ENCODE results near the gene SNX14. TPM values are rescaled to one million over a fixed set of nuclear protein-coding genes. Genes with fewer than 3 reads are reported as not detected.

The SNX14 gene
- total RNA-seq, 1 donor: 117 TPM

DNA sequence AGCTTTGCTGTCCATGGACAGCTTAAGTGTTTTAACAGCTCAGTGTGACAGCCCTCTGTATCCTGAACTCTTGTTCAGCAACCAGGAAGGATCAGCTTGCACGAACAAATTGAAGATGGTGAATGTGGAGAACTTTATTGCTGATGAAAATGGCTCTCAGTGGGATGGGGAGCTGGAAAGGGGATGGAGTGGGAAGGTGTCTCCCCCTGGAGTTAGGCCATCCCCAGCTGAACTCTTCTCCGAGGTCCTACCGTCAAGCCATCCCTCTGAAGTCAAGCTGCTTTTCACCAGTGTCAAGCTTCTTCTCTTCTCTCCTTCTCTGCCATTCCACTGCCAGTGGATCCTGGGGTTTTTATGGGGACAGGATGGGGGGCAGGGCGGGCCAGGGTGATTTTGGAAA, 117.1 kb downstream of the SNX14 start:
- H3K9me3 ChIP-seq (ENCODE audit: low read depth, low read length): no peaks in the 10 kb centered on the region
- H2AFZ ChIP-seq (ENCODE audit: low read length): no peak overlapping the region
- no peaks in the 10 kb centered on the region for H4K20me1 ChIP-seq (ENCODE audit: insufficient read depth, low read length)
- H3K36me3 ChIP-seq (ENCODE audit: insufficient read depth, low read length): peaks cover 76% of the 10 kb centered on the region
- peaks cover 71% of the 10 kb centered on the region for H3K79me2 ChIP-seq (ENCODE audit: insufficient read depth, low read length)
- H3K4me2 ChIP-seq (ENCODE audit: insufficient read depth, low read length): no peak overlapping the region
- peaks cover 23% of the 10 kb centered on the region for H3K4me1 ChIP-seq (ENCODE audit: insufficient read depth, low read length)
- H3K4me3 ChIP-seq (ENCODE audit: insufficient read depth, low read length): no peak overlapping the region
- TF ChIP-seq CTCF (IDR thresholded peaks at IDR 0.05; ENCODE audit: extremely low read depth, low read depth, low read length): no peak
- no peak for DNase-seq (ENCODE audit: insufficient read length, low spot score, missing footprints)
- H3K27me3 ChIP-seq (ENCODE audit: insufficient read depth, low read length): no peaks in the 10 kb centered on the region
- H3K27ac ChIP-seq (ENCODE audit: low read depth, low read length): no peak overlapping the region

GRCh38 chr6:85473748-85474147, 119.9 kb downstream of the SNX14 start:
- no peak for TF ChIP-seq CTCF (IDR thresholded peaks at IDR 0.05; ENCODE audit: extremely low read depth, low read depth, low read length)
- H3K9me3 ChIP-seq (ENCODE audit: low read depth, low read length): no peaks in the 10 kb centered on the region
- peaks cover 83% of the 10 kb centered on the region for H3K36me3 ChIP-seq (ENCODE audit: insufficient read depth, low read length)

DNA sequence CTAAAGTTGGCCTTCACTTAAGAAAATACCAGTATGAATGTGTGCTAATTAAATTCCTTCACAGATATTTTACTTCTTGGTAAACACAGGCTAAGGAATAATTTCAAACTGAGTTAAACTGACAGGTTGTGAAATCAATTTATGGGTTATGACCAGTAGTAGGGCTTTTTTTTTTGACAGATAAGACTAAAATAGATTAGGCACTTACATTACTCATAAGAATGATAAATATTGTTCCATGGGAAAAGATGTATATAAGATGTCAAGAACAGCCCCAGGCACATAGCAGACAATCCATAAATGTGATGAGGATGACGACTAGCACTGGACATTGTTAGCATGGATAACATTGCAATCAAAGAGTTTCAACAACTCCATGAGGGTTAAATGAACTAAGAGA, 120.9 kb downstream of the SNX14 start:
- no peak overlapping the region for H3K4me3 ChIP-seq (ENCODE audit: insufficient read depth, low read length)
- H3K27ac ChIP-seq (ENCODE audit: low read depth, low read length): peak overlapping the region; percentile 73
- H3K9me3 ChIP-seq (ENCODE audit: low read depth, low read length): no peaks in the 10 kb centered on the region
- peaks cover 40% of the 10 kb centered on the region for H3K4me1 ChIP-seq (ENCODE audit: insufficient read depth, low read length)
- no peak overlapping the region for H3K4me2 ChIP-seq (ENCODE audit: insufficient read depth, low read length)
- H2AFZ ChIP-seq (ENCODE audit: low read length): no peak overlapping the region
- DNase-seq (ENCODE audit: insufficient read length, low spot score, missing footprints): no peak
- no peaks in the 10 kb centered on the region for H3K27me3 ChIP-seq (ENCODE audit: insufficient read depth, low read length)
- no peaks in the 10 kb centered on the region for H4K20me1 ChIP-seq (ENCODE audit: insufficient read depth, low read length)
- no peak for TF ChIP-seq CTCF (IDR thresholded peaks at IDR 0.05; ENCODE audit: extremely low read depth, low read depth, low read length)
- H3K36me3 ChIP-seq (ENCODE audit: insufficient read depth, low read length): peaks cover 87% of the 10 kb centered on the region
- peaks cover 82% of the 10 kb centered on the region for H3K79me2 ChIP-seq (ENCODE audit: insufficient read depth, low read length)

More at GRCh38 chr6:85473748-85474147, 119.9 kb downstream of the SNX14 start:
- Histone ChIP-seq H2AFZ (ENCODE audit: low read length) (no peak overlapping the region), H3K4me1 (ENCODE audit: insufficient read depth, low read length) (peaks cover 36% of the 10 kb centered on the region), H3K4me2 (ENCODE audit: insufficient read depth, low read length) (no peak overlapping the region), H3K27ac (ENCODE audit: low read depth, low read length) (peak overlapping the region; percentile 73), H4K20me1 (ENCODE audit: insufficient read depth, low read length) (no peaks in the 10 kb centered on the region), H3K79me2 (ENCODE audit: insufficient read depth, low read length) (peaks cover 78% of the 10 kb centered on the region), H3K4me3 (ENCODE audit: insufficient read depth, low read length) (no peak overlapping the region), H3K27me3 (ENCODE audit: insufficient read depth, low read length) (no peaks in the 10 kb centered on the region)
- DNase-seq (ENCODE audit: insufficient read length, low spot score, missing footprints): no peak

DNA sequence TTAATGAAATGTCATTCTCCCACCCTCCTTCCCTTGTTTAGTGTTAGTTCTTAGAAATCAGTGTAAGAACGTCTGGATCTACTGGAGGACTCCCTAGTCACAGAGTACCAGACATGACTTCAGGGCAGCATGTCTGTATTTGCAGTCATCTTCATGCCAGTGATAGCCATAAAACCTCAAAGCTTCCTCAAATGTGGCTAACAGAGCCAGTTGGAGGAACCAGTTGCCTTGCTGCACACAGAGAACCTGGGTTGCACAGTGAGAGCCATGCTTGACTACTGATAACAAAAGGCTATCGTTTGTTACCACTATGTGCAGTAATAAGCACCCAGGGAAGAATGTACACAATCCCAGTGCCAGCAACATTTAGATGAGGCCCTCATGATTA, 123.6 kb downstream of the SNX14 start:
- no peaks in the 10 kb centered on the region for H4K20me1 ChIP-seq (ENCODE audit: insufficient read depth, low read length)
- no peak for TF ChIP-seq CTCF (IDR thresholded peaks at IDR 0.05; ENCODE audit: extremely low read depth, low read depth, low read length)
- H2AFZ ChIP-seq (ENCODE audit: low read length): no peak overlapping the region
- H3K4me2 ChIP-seq (ENCODE audit: insufficient read depth, low read length): no peak overlapping the region
- H3K27ac ChIP-seq (ENCODE audit: low read depth, low read length): peak overlapping the region; percentile 61
- DNase-seq (ENCODE audit: insufficient read length, low spot score, missing footprints): no peak
- peaks cover 74% of the 10 kb centered on the region for H3K36me3 ChIP-seq (ENCODE audit: insufficient read depth, low read length)
- peaks cover 51% of the 10 kb centered on the region for H3K4me1 ChIP-seq (ENCODE audit: insufficient read depth, low read length)
- peaks cover 84% of the 10 kb centered on the region for H3K79me2 ChIP-seq (ENCODE audit: insufficient read depth, low read length)
- H3K27me3 ChIP-seq (ENCODE audit: insufficient read depth, low read length): no peaks in the 10 kb centered on the region
- H3K9me3 ChIP-seq (ENCODE audit: low read depth, low read length): no peaks in the 10 kb centered on the region
- no peak overlapping the region for H3K4me3 ChIP-seq (ENCODE audit: insufficient read depth, low read length)
